Liver (tissue), 3 donors: Measurements from ENCODE around the gene GRXCR2.

Experiments
- GABPA ChIP-seq, 2 donors: IDR thresholded peaks in 1 of 2; conservative IDR thresholded peaks in 1 of 2; 2 replicates each; pipeline ENCODE4 v1.6.1; 2016; ENCODE audit warnings: antibody characterized with exemption in 2 of 2, mild to moderate bottlenecking in 1 of 2, moderate library complexity in 1 of 2
- RAD21 ChIP-seq, 2 donors: IDR thresholded peaks; 2 replicates each; pipeline ENCODE4 v1.6.1; 2016; ENCODE audit warnings: antibody characterized with exemption in 2 of 2, mild to moderate bottlenecking in 2 of 2
- TF ChIP-seq, protein P1 (sequence below): fragments of 150-350 bp; IDR thresholded peaks from 2 replicates; pipeline ENCODE4 v1.5.1; 2017; ENCODE audit warnings: improper control_type of control experiment, low read depth, low read length; ENCODE audit not compliant: missing input control
- TF ChIP-seq, protein P2 (sequence below): IDR thresholded peaks from 2 replicates; pipeline ENCODE4 v1.6.1; 2016; ENCODE audit warnings: antibody characterized with exemption
- TF ChIP-seq, protein P3 (sequence below): IDR thresholded peaks from 2 replicates; pipeline ENCODE4 v1.6.1; 2016; ENCODE audit warnings: antibody characterized with exemption
- donor health status: healthy.
- donor health status: healthy.

DNA sequence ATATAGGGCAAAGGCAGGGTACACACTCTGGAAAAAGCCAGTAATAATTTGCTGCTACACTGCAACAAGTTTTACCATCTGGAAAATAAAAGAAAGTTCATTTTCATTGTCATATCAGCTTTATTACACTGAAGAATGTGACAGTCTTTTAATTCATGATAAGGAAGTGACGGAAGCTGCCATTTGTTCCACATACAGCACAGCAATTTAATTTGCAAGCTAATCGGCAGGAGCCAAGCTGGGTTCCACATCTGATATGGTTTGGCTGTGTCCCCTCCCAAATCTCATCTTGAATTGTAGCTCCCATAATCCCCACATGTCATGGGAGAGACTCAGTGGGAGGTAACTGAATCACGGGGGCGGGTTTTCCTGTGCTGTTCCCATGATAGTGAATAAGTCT, 54.2 kb downstream of the GRXCR2 start:
- no peak for TF ChIP-seq RAD21 (IDR thresholded peaks at IDR 0.05)
- TF ChIP-seq, protein P1, sequence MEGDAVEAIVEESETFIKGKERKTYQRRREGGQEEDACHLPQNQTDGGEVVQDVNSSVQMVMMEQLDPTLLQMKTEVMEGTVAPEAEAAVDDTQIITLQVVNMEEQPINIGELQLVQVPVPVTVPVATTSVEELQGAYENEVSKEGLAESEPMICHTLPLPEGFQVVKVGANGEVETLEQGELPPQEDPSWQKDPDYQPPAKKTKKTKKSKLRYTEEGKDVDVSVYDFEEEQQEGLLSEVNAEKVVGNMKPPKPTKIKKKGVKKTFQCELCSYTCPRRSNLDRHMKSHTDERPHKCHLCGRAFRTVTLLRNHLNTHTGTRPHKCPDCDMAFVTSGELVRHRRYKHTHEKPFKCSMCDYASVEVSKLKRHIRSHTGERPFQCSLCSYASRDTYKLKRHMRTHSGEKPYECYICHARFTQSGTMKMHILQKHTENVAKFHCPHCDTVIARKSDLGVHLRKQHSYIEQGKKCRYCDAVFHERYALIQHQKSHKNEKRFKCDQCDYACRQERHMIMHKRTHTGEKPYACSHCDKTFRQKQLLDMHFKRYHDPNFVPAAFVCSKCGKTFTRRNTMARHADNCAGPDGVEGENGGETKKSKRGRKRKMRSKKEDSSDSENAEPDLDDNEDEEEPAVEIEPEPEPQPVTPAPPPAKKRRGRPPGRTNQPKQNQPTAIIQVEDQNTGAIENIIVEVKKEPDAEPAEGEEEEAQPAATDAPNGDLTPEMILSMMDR: no peak
- TF ChIP-seq, protein P2, sequence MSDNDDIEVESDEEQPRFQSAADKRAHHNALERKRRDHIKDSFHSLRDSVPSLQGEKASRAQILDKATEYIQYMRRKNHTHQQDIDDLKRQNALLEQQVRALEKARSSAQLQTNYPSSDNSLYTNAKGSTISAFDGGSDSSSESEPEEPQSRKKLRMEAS: no peak
- TF ChIP-seq, protein P3, sequence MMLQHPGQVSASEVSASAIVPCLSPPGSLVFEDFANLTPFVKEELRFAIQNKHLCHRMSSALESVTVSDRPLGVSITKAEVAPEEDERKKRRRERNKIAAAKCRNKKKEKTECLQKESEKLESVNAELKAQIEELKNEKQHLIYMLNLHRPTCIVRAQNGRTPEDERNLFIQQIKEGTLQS: no peak
- TF ChIP-seq GABPA (IDR thresholded peaks at IDR 0.05 in 1 of 2, conservative IDR thresholded peaks at IDR 0.05 in 1 of 2): no peak
